ENCODE measurements around the gene TNFRSF12A. TPM values are rescaled to one million over a fixed set of nuclear protein-coding genes. Genes with fewer than 3 reads are reported as not detected.

Gene TNFRSF12A
- total and polyA plus RNA-seq, 2 of the 8 experiments (the other 6 are each of a cell fraction or from before 2014, with no cell fraction given), result 81.0 to 82.5 TPM

DNA sequence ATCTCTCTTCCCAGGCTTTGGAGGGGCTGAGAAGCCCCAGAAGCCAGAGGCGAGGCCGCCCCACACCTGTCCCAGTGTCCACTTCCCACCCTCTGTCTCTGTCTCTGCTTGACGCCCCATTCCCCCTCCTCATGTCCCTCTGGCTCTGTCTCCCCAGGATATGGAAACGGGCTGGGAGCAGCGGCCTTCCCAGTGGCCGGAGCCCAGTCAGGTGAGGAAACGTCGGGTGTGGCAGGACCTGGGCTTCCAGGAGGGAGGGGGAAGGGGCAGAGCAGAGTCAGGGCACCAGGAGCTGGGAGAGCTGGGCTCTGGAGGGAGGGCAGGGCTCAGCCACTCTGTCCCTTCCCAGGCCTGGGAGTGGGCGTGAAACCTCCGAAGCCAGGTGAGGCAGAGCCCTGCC, 29.3 kb upstream of the TNFRSF12A start:
- peak overlapping the region; percentile 61; the same call in 1 of the 2 replicates for H2BK15ac ChIP-seq (ENCODE audit: low read length)
- H4K20me1 ChIP-seq (replicated peaks in 1 of 2; ENCODE audit: control insufficient read depth in 1 of 2, insufficient read depth in 2 of 2, low read length in 2 of 2), result no peaks in the 10 kb centered on the region
- H2BK20ac ChIP-seq (ENCODE audit: low read length), result no peak overlapping the region
- peaks cover 0 to 28% (median 18%) of the 10 kb centered on the region in 4 experiments; a peak in 6 of 7 replicates for H3K4me1 ChIP-seq (replicated peaks in 1 of 4; ENCODE audit: control insufficient read depth in 3 of 4, insufficient read depth in 4 of 4, low read length in 3 of 4)
- DNase-seq (ENCODE audit: low read depth in 1 of 2, low spot score in 2 of 2), result no peak
- FAIRE-seq, result no peak
- H3K27me3 ChIP-seq (replicated peaks in 1 of 4; ENCODE audit: control insufficient read depth in 3 of 4, extremely low read depth in 1 of 4, insufficient read depth in 3 of 4, low read length in 3 of 4), result no peaks in the 10 kb centered on the region; a peak in 1 of 7 replicates
- H3K9me3 ChIP-seq (ENCODE audit: insufficient read depth in 2 of 2, low read depth in 1 of 2, low read length in 1 of 2), result no peaks in the 10 kb centered on the region
- peak overlapping the region; percentile 11; the same call in 1 of the 2 replicates for H4K8ac ChIP-seq (ENCODE audit: extremely low read depth, insufficient read depth, low read length)
- no peak overlapping the region for H3K14ac ChIP-seq (ENCODE audit: insufficient read length)
- no peak overlapping the region for H3K4ac ChIP-seq (replicated peaks; ENCODE audit: insufficient read length, low read depth, low read length)
- no peaks in the 10 kb centered on the region for H3K79me1 ChIP-seq (ENCODE audit: low read depth, low read length)
- ChIA-PET CTCF (ENCODE audit: partially characterized antibody) (interaction anchor here (0.6 to 5.2 kb wide), 5 partner anchors 11 to 193 kb away, joined by 3 to 24 read pairs (median 4); partner anchors contain the start of gene CLDN6), POLR2A (ENCODE audit: partially characterized antibody) (interaction anchor here (1.1 to 15.2 kb wide), 7 partner anchors 8 to 41 kb away, joined by 4 to 200 read pairs (median 12); partner anchors contain the start of genes CLDN6, HCFC1R1, THOC6 and TNFRSF12A)
- H3K36me3 ChIP-seq (ENCODE audit: control insufficient read depth in 2 of 4, insufficient read depth in 4 of 4, low read length in 3 of 4), result no peaks in the 10 kb centered on the region
- H3K23ac ChIP-seq (ENCODE audit: insufficient read length), result no peak overlapping the region
- no peaks in the 10 kb centered on the region for H3K79me2 ChIP-seq (ENCODE audit: control insufficient read depth in 1 of 2, insufficient read depth in 2 of 2, low read length in 2 of 2)
- peak overlapping the region; percentile 68; the same call in 1 of the 2 replicates for H2BK5ac ChIP-seq (ENCODE audit: low read depth, low read length)
- no peaks in the 10 kb centered on the region; the same call in 1 of the 2 replicates for H3K23me2 ChIP-seq (ENCODE audit: low read depth, low read length)
- no peak overlapping the region; the same call in 1 of the 2 replicates for H2AK5ac ChIP-seq (ENCODE audit: low read depth, low read length)
- no peak overlapping the region for H3K4me3 ChIP-seq (ENCODE audit: extremely low read depth in 1 of 4, insufficient read depth in 2 of 4, low read depth in 3 of 4, low read length in 4 of 4)
- peak overlapping the region; percentile 19 for H4K5ac ChIP-seq (ENCODE audit: insufficient read length, low read depth, low read length)
- H2BK120ac ChIP-seq (replicated peaks; ENCODE audit: low read depth, low read length), result no peak overlapping the region
- 64% methylated on average over 7 of the region's 10 CpGs; no CpG with 5 or more reads in 1 of the 2 experiments for WGBS, 2 experiments (ENCODE audit: extremely low coverage in 1 of 2, insufficient coverage in 1 of 2, insufficient read length in 1 of 2, insufficient replicate concordance in 2 of 2, low coverage in 1 of 2, low lambda C conversion rate in 2 of 2, missing lambda C conversion rate in 1 of 2)
- H4K91ac ChIP-seq (replicated peaks; ENCODE audit: insufficient read length, low read length), result peak overlapping the region; percentile 31
- H3K9ac ChIP-seq (replicated peaks in 1 of 4; ENCODE audit: extremely low read depth in 1 of 4, low read depth in 3 of 4, low read length in 3 of 4), result no peak overlapping the region
- no peak overlapping the region for H3K27ac ChIP-seq (ENCODE audit: low read depth, low read length)
- no peak overlapping the region for H3K4me2 ChIP-seq (ENCODE audit: insufficient read depth in 1 of 2, low read depth in 2 of 2, low read length in 2 of 2)
- TF ChIP-seq KDM1A (IDR thresholded peaks at IDR 0.05; ENCODE audit: borderline replicate concordance, low read length) (no peak), USF2 (IDR thresholded peaks at IDR 0.05; ENCODE audit: low read length) (peak; percentile 25; the same call in 1 of the 2 replicates)
- H3K18ac ChIP-seq (ENCODE audit: extremely low read depth, low read length), result peak overlapping the region; percentile 32; the same call in 1 of the 2 replicates
- peak overlapping the region; percentile 84; the same call in 1 of the 2 replicates for H2BK12ac ChIP-seq (ENCODE audit: low read depth, low read length)
- no peak overlapping the region for H3K56ac ChIP-seq (replicated peaks; ENCODE audit: insufficient read length, low read depth, low read length)
- H2AFZ ChIP-seq (ENCODE audit: low read length), result no peak overlapping the region
